IMR-90 (cell line): Measurements from ENCODE around the gene TMEM256. TPM values are rescaled to one million over a fixed set of nuclear protein-coding genes. Genes with fewer than 3 reads are reported as not detected.

Source experiments
- ATAC-seq: fragments of 200-7000 bp; cut with Tn5 transposase; 2 replicates; pipeline ENCODE4 v1.9.1; 2020; ENCODE audit warnings: low read depth, mild to moderate bottlenecking, moderate library complexity
- BruUV-seq: library from RNA; stranded (reverse); fragments of 400-500 nt; replicated peaks from 2 replicates; lab custom pipeline; 2021; lab: Mats Ljungman, UMichigan
- CTCF ChIA-PET: fragments of 300-600 bp; formaldehyde crosslinking; extraction: SDS; loops from one replicate; lab custom pipeline; 2021; ENCODE audit warnings: antibody characterized with exemption; lab: Yijun Ruan, JAX
- POLR2A ChIA-PET: fragments of 300-600 bp; sonication (Branson Sonifier 250); formaldehyde crosslinking; loops from one replicate; lab custom pipeline; 2022; ENCODE audit warnings: antibody characterized with exemption; ENCODE audit not compliant: unreplicated experiment; lab: Charles Lee
- DNase-seq: peaks from one replicate; pipeline ENCODE4 v3.0.0; 2013
- H2AFZ ChIP-seq: replicated peaks from 2 replicates; pipeline ENCODE3; 2013; ENCODE audit warnings: low read length, mild to moderate bottlenecking; ENCODE audit not compliant: poor library complexity
- H2AK5ac ChIP-seq: 2 replicates; pipeline ENCODE4 v1.6.1; 2013; ENCODE audit warnings: low read depth, low read length, inconsistent platforms
- H2AK9ac ChIP-seq: replicated peaks from 2 replicates; pipeline ENCODE3; 2013; ENCODE audit warnings: mild to moderate bottlenecking, low read depth, low read length, moderate library complexity; ENCODE audit not compliant: poor library complexity
- H2BK120ac ChIP-seq: 2 replicates; pipeline ENCODE4 v1.6.1; 2013; ENCODE audit warnings: low read depth, low read length, inconsistent platforms
- H2BK15ac ChIP-seq: 3 replicates; pipeline ENCODE4 v1.6.1; 2013; ENCODE audit warnings: low read depth, low read length, inconsistent platforms
- H2BK20ac ChIP-seq: 2 replicates; pipeline ENCODE4 v1.6.1; 2013; ENCODE audit warnings: low read depth, mild to moderate bottlenecking, inconsistent platforms, low read length, moderate library complexity
- H2BK5ac ChIP-seq: 2 replicates; pipeline ENCODE4 v1.6.1; 2013; ENCODE audit warnings: mild to moderate bottlenecking, low read depth, low read length, inconsistent platforms; ENCODE audit not compliant: poor library complexity, severe bottlenecking
- H3K14ac ChIP-seq: replicated peaks from 2 replicates; pipeline ENCODE4 v1.6.1; 2013; ENCODE audit warnings: low read depth, low read length, inconsistent platforms
- H3K18ac ChIP-seq: 2 replicates; pipeline ENCODE4 v1.6.1; 2013; ENCODE audit warnings: low read depth, low read length, control low read depth
- H3K23ac ChIP-seq: 2 replicates; pipeline ENCODE4 v1.6.1; 2013; ENCODE audit warnings: low read depth, low read length, inconsistent platforms
- H3K27ac ChIP-seq: 2 replicates; pipeline ENCODE4 v1.5.1; 2013; ENCODE audit warnings: mild to moderate bottlenecking, control low read depth, low read length; ENCODE audit not compliant: insufficient read depth
- H3K27me3 ChIP-seq: 2 replicates; pipeline ENCODE4 v1.6.1; 2013; ENCODE audit warnings: low read length; ENCODE audit not compliant: control insufficient read depth, insufficient read depth
- H3K36me3 ChIP-seq: 2 replicates; pipeline ENCODE4 v1.6.1; 2013; ENCODE audit warnings: low read length, mixed read lengths; ENCODE audit not compliant: control insufficient read depth, insufficient read depth
- H3K4ac ChIP-seq: 2 replicates; pipeline ENCODE4 v1.6.1; 2013; ENCODE audit warnings: low read depth, low read length, inconsistent platforms
- H3K4me1 ChIP-seq: 2 replicates; pipeline ENCODE4 v1.6.1; 2013; ENCODE audit warnings: low read length, mixed read lengths; ENCODE audit not compliant: control insufficient read depth, insufficient read depth
- H3K4me2 ChIP-seq: 2 replicates; pipeline ENCODE4 v1.6.1; 2013; ENCODE audit warnings: low read depth, mild to moderate bottlenecking, control low read depth, low read length, moderate library complexity
- H3K4me3 ChIP-seq: 2 replicates; pipeline ENCODE4 v1.5.1; 2013; ENCODE audit warnings: low read depth, mild to moderate bottlenecking, control low read depth, low read length, moderate library complexity; ENCODE audit not compliant: insufficient read depth
- H3K56ac ChIP-seq: 2 replicates; pipeline ENCODE4 v1.6.1; 2013; ENCODE audit warnings: low read length, inconsistent platforms; ENCODE audit not compliant: insufficient read depth; ENCODE audit errors: extremely low read depth
- H3K79me1 ChIP-seq, 2 experiments: 2 replicates each; pipeline ENCODE4 v1.6.1; 2013; ENCODE audit warnings: low read length in 2 of 2, inconsistent platforms in 1 of 2, low read depth in 1 of 2
- H3K9ac ChIP-seq: 2 replicates; pipeline ENCODE4 v1.6.1; 2013; ENCODE audit warnings: low read depth, low read length, control low read depth
- H3K9me1 ChIP-seq: 2 replicates; pipeline ENCODE4 v1.6.1; 2013; ENCODE audit warnings: low read length, inconsistent platforms; ENCODE audit not compliant: insufficient read depth
- H3K9me3 ChIP-seq: 2 replicates; pipeline ENCODE4 v1.6.1; 2013; ENCODE audit warnings: low read length; ENCODE audit not compliant: control insufficient read depth, insufficient read depth
- H4K20me1 ChIP-seq: 2 replicates; pipeline ENCODE4 v1.6.1; 2013; ENCODE audit warnings: low read length, inconsistent platforms; ENCODE audit not compliant: insufficient read depth
- H4K5ac ChIP-seq: 2 replicates; pipeline ENCODE4 v1.6.1; 2013; ENCODE audit warnings: mild to moderate bottlenecking, low read depth, low read length, control low read depth
- H4K8ac ChIP-seq, 2 experiments: 2 replicates each; pipeline ENCODE4 v1.6.1; 2013; ENCODE audit warnings: low read depth in 2 of 2, low read length in 2 of 2, control low read depth in 1 of 2, inconsistent platforms in 1 of 2
- H4K91ac ChIP-seq: 2 replicates; pipeline ENCODE4 v1.6.1; 2013; ENCODE audit warnings: low read depth, low read length, inconsistent platforms; ENCODE audit not compliant: insufficient read depth
- MAFK ChIP-seq: IDR thresholded peaks from 2 replicates; pipeline ENCODE4 v1.6.1; 2012; ENCODE audit warnings: low read depth, low read length, improper control_type of control experiment
- MXI1 ChIP-seq: IDR thresholded peaks from 2 replicates; pipeline ENCODE4 v1.6.1; 2012; ENCODE audit warnings: low read depth, mild to moderate bottlenecking, low read length, moderate library complexity, borderline replicate concordance
- RAD21 ChIP-seq: IDR thresholded peaks from 2 replicates; pipeline ENCODE4 v1.6.1; 2012; ENCODE audit warnings: low read length, improper control_type of control experiment
- RCOR1 ChIP-seq: IDR thresholded peaks from 2 replicates; pipeline ENCODE4 v1.6.1; 2012; ENCODE audit warnings: mild to moderate bottlenecking, low read length, improper control_type of control experiment; ENCODE audit not compliant: insufficient replicate concordance
- RFX5 ChIP-seq: IDR thresholded peaks from 2 replicates; pipeline ENCODE4 v1.8.0; 2012; ENCODE audit warnings: low read depth, mild to moderate bottlenecking, low read length, moderate library complexity
- SMC3 ChIP-seq: fragments of 150-350 bp; IDR thresholded peaks from 2 replicates; pipeline ENCODE4 v1.6.1; 2016; ENCODE audit warnings: low read depth, mild to moderate bottlenecking, antibody characterized with exemption, low read length, moderate library complexity
- USF2 ChIP-seq: fragments of 150-350 bp; IDR thresholded peaks from 2 replicates; pipeline ENCODE4 v1.6.1; 2017; ENCODE audit warnings: mild to moderate bottlenecking, antibody characterized with exemption, low read length, low read depth
- WGBS, 2 experiments: methylation state at CpG; one replicate each; pipeline versions ENCODE4 v1.1.5 to v1.1.7; 2013; ENCODE audit warnings: missing lambda C conversion rate in 2 of 2; ENCODE audit not compliant: insufficient read length in 1 of 2; ENCODE audit errors: extremely low coverage in 2 of 2; 5-methylcytosine and 5-hydroxymethylcytosine counted together
- dilution Hi-C: fragments of 300-500 bp; cut with HindIII; formaldehyde crosslinking; loops from one replicate; pipeline ENCODE4 v1.14.3; 2018; ENCODE audit warnings: low sequenced_read_pairs; ENCODE audit not compliant: unreplicated experiment
- in situ Hi-C: fragments of 300-500 bp; cut with MboI; formaldehyde crosslinking; loops from 3 replicates; pipeline ENCODE4 v1.14.3; 2019; ENCODE audit warnings: low sequenced_read_pairs, inconsistent platforms, mixed read lengths
- intact Hi-C: fragments of 100-400 bp; cut with micrococcal nuclease; formaldehyde crosslinking; loops from 2 replicates; pipeline ENCODE4 v1.10.0; 2022
- polyA plus RNA-seq, 3 experiments: library from polyadenylated mRNA; depleted of rRNA; stranded (reverse); fragments of >200 nt; gene quantifications; 2 replicates each; pipeline ENCODE4 v1.2.3, GENCODE V29; 2012; ENCODE audit warnings: low replicate concordance in 1 of 3
- total RNA-seq: library from RNA; depleted of rRNA; stranded (reverse); fragments of >200 nt; gene quantifications from 2 replicates; pipeline ENCODE4 v1.2.3, GENCODE V29; 2012
- TF ChIP-seq, protein P1 (sequence below): conservative IDR thresholded peaks from 2 replicates; pipeline ENCODE4 v1.5.1; 2012; ENCODE audit warnings: mild to moderate bottlenecking, low read depth, low read length, improper control_type of control experiment

TMEM256 gene
- total and polyA plus RNA-seq, 2 of the 4 experiments (the other 2 are of a cell fraction): 38.4 to 174 TPM

DNA sequence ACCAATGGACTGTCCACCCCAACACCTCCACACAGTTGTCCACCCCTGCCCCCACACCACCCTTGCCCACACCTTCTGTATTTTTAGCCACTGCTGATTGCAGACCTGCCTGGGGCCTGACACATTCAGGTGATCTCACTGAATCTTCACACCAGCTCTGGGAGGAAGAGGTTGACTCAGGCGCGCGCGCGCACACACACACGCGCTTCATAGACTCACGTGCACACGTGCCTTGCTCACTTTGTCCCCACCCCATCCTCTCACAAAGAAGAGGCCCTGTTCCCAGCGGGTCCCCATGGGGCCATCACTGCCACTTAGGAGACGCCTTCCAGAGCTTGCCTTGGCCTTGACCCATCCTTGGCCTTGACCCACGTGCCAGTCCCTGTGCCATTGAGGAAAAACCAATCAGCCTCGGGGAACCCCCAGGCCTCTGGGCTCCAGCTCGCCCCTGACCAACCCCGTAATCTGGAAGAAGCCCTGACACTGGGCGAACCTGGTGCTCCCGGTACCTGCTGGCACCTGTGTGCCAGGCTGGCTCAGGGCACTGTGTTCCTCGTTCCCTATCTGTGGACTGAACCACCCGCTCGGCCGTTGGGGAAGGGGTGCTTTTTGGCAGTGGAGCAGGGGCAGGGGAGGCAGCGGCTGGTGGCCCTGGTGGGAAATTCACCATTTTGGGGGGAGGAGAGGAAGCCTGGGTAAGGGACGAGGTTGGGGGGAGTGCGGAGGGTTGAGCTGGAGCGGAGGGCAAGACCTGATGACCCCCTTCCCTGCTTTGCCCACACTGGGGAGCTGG lies 6.9 kb upstream of the TMEM256 start:
- Histone ChIP-seq H2AK5ac (no peak overlapping the region), H3K18ac (no peak overlapping the region), H3K27ac (no peak overlapping the region), H3K4me2 (no peak overlapping the region), H2AK9ac (peak overlapping the region; percentile 24), H3K14ac (no peak overlapping the region), H3K79me1 (peaks cover 0 to 23% of the 10 kb centered on the region in 2 experiments; a peak in 3 of 4 replicates), H2BK5ac (no peak overlapping the region), H4K5ac (no peak overlapping the region), H2BK20ac (no peak overlapping the region), H3K36me3 (peaks cover 40% of the 10 kb centered on the region), H4K20me1 (peaks cover 11% of the 10 kb centered on the region), H3K23ac (no peak overlapping the region), H3K9me3 (no peaks in the 10 kb centered on the region), H3K4ac (no peak overlapping the region), H2BK120ac (no peak overlapping the region), H4K8ac (no peak overlapping the region), H3K4me3 (no peak overlapping the region), H3K4me1 (peaks cover 8% of the 10 kb centered on the region), H3K56ac (no peak overlapping the region), H3K9ac (no peak overlapping the region), H3K27me3 (no peaks in the 10 kb centered on the region), H2BK15ac (no peak overlapping the region), H3K9me1 (peaks cover 7% of the 10 kb centered on the region; the same call in 1 of the 2 replicates), H2AFZ (peak overlapping the region; percentile 21), H4K91ac (no peak overlapping the region)
- intact Hi-C loops (no loop called here), in situ Hi-C loops (no loop called here), dilution Hi-C loops (no loop called here)
- ATAC-seq (no peak), DNase-seq (no peak)
- ChIA-PET CTCF (no interaction called here), POLR2A (no interaction called here)
- TF ChIP-seq RCOR1 (no peak), SMC3 (no peak), USF2 (no peak), RFX5 (no peak), RAD21 (no peak), MXI1 (no peak), MAFK (no peak)
- TF ChIP-seq, protein P1, sequence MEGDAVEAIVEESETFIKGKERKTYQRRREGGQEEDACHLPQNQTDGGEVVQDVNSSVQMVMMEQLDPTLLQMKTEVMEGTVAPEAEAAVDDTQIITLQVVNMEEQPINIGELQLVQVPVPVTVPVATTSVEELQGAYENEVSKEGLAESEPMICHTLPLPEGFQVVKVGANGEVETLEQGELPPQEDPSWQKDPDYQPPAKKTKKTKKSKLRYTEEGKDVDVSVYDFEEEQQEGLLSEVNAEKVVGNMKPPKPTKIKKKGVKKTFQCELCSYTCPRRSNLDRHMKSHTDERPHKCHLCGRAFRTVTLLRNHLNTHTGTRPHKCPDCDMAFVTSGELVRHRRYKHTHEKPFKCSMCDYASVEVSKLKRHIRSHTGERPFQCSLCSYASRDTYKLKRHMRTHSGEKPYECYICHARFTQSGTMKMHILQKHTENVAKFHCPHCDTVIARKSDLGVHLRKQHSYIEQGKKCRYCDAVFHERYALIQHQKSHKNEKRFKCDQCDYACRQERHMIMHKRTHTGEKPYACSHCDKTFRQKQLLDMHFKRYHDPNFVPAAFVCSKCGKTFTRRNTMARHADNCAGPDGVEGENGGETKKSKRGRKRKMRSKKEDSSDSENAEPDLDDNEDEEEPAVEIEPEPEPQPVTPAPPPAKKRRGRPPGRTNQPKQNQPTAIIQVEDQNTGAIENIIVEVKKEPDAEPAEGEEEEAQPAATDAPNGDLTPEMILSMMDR: no peak
- 92% methylated on average over 18 of the region's 25 CpGs; no CpG with 5 or more reads in 1 of the 2 experiments for WGBS, 2 experiments
- no TSS peak for BruUV-seq
